ENCODE measurements around the gene KRTAP5-5.
"Not testable (repeated sequence)": the region's sequence is repeated elsewhere in the genome, so short reads cannot be mapped to it uniquely, and the experiment has no call there.

Gene KRTAP5-5

GRCh38 chr11:1607901-1608300, 21.7 kb upstream of the KRTAP5-5 start:
- DNase-seq = not testable (repeated sequence)

DNA sequence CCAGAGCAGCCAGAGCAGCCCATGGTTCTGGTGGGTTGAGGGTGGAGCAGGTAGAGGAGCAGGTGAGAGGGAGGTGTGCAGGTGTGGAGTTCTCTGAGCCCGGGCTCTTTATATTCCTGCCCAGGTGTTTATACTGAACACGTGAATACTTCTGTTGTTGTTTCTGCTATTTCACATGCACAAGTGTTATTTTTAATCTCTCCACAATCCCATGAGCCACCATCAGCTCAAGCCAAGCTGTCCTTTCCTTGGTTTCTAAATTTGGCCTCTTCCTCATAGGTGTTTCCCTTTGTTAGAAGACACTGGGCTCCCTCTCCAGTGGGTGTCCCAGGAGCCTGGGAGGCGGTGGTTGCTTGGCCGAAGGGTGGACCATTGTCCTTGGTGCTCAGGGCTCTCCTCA, 21.2 kb upstream of the KRTAP5-5 start, which contains the start of gene KRTAP5-3:
Gene KRTAP5-3 (minus strand): TSS at position 101 of the 400 bp plus-strand sequence. CDS start 78 bp downstream, at position 23.
- no peak for DNase-seq

- DNase-seq = no peak
These were observed 11.3 kb upstream of the KRTAP5-5 start for GRCh38 chr11:1618231-1618630.

GRCh38 chr11:1619449-1619848, 10.1 kb upstream of the KRTAP5-5 start:
- DNase-seq = peak; percentile 11

GRCh38 chr11:1622086-1622485, 7.5 kb upstream of the KRTAP5-5 start, which contains the start of gene KRTAP5-4:
TSS of gene KRTAP5-4 (minus strand) at chr11:1622138. CDS start at chr11:1622093, 45 bp downstream.
- DNase-seq = no peak

GRCh38 chr11:1623716-1624115, 5.9 kb upstream of the KRTAP5-5 start:
- DNase-seq = no peak

GRCh38 chr11:1624621-1625020, 5.0 kb upstream of the KRTAP5-5 start:
- DNase-seq = no peak

DNA sequence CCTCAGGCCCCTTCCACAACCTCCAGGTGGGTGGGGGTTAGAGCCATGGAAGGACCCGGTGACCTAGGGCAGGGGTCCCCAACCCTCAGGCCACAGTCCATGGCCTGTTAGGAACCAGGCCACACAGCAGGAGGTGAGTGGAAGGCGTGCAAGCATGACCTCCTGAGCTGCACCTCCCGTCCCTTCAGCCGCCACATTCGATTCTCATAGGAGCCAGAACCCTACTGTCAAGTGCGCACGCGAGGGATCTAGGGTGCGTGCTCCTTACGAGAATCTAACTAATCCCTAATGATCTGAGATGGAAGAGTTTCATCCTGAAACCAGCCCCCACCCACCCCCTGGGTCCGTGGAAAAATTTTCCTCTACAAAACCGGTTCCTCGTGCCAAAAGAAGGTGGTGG, 4.0 kb upstream of the KRTAP5-5 start:
- DNase-seq = no peak

GRCh38 chr11:1628506-1629325, 859 bp upstream of the KRTAP5-5 start:
- peak; percentile 52 for DNase-seq

GRCh38 chr11:1630271-1630670, 696 bp downstream of the KRTAP5-5 start:
- DNase-seq = no peak

DNA sequence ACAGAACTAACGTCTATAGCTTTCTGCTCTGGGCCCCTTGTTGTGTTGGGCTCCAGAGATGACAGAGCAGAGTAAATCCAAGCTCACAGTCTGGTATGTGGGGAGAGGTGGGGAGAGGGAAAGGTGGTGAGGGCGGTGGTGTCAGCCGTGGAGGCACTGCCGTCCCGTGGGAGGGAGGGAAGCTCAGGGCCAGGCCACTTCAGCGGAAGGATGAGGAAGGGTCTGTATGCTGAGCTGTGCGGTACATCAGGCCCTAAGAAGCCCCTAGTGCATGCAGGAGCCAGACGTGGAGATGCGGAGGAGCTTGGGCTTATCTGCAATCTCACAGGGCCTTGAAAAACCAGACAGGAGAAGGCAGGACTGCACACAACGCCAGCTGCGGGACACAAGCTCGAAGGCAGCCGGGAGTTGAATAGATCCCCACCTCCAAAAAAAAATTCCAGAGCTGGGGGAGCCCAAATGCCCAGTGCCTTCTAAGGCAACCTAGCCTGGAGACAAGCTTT, 1.5 kb downstream of the KRTAP5-5 start:
- DNase-seq = no peak

GRCh38 chr11:1632053-1632714, 2.6 kb downstream of the KRTAP5-5 start:
- DNase-seq = no peak

GRCh38 chr11:1633864-1634263, 4.3 kb downstream of the KRTAP5-5 start:
- no peak for DNase-seq

GRCh38 chr11:1636291-1636950, 6.8 kb downstream of the KRTAP5-5 start:
- no peak for DNase-seq

- DNase-seq = no peak
These were observed 8.1 kb downstream of the KRTAP5-5 start for GRCh38 chr11:1637628-1638027.

- no peak for DNase-seq
These were observed 8.8 kb downstream of the KRTAP5-5 start for GRCh38 chr11:1638344-1638743.

- DNase-seq = no peak
These were observed 9.6 kb downstream of the KRTAP5-5 start for GRCh38 chr11:1639102-1639620.

DNA sequence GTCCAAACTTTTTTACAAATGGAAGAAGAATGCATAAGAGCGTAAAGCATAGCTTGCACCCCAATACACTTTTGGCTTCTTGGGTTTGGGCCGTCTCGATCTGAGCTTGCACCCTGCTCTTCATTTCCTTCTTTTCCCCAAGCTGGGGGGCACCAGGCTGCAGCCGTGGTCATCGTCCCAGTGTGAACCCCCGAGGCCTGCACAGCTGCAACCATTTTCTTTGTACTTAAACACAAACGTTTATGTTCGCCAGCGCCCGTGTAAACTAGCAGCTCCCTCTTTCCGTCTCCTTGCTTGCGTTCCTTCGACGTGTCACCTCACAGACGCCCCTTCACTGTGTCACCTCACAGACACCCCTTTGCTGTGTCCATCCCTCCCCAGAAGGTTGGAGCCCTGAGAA, 10.1 kb downstream of the KRTAP5-5 start:
- DNase-seq = no peak

GRCh38 chr11:1640076-1640946, 10.7 kb downstream of the KRTAP5-5 start:
- no peak for DNase-seq

GRCh38 chr11:1641096-1641495, 11.5 kb downstream of the KRTAP5-5 start:
- DNase-seq = no peak

- no peak for DNase-seq
These were observed 12.9 kb downstream of the KRTAP5-5 start for GRCh38 chr11:1642288-1643145.
